GM19025 (cell line): Measurements from ENCODE around the gene GAGE13.
"Not testable (repeated sequence)": the region's sequence is repeated elsewhere in the genome, so short reads cannot be mapped to it uniquely, and the experiment has no call there.

ENCODE experiments used
- ATAC-seq: cut with Tn5 transposase; IDR thresholded peaks from one replicate; pipeline ENCODE4 v1.9.1; 2021; ENCODE audit warnings: mild to moderate bottlenecking, low read depth, moderate library complexity; ENCODE audit not compliant: unreplicated experiment

Gene GAGE13

GRCh38 chrX:49323735-49324134 is 7.6 kb upstream of the GAGE13 start:
- not testable (repeated sequence) for ATAC-seq

- not testable (repeated sequence) for ATAC-seq
Measured at GRCh38 chrX:49330421-49330820, 961 bp upstream of the GAGE13 start.

GRCh38 chrX:49331841-49332240 is 459 bp downstream of the GAGE13 start:
- not testable (repeated sequence) for ATAC-seq

- ATAC-seq = not testable (repeated sequence)
Measured at GRCh38 chrX:49341449-49341848, 10.1 kb downstream of the GAGE13 start.

- ATAC-seq = not testable (repeated sequence)
Measured at GRCh38 chrX:49344496-49345175, 13.3 kb downstream of the GAGE13 start.

- ATAC-seq = not testable (repeated sequence)
Measured at GRCh38 chrX:49345402-49345801, 14.0 kb downstream of the GAGE13 start.

- not testable (repeated sequence) for ATAC-seq
Measured at GRCh38 chrX:49346150-49346549, 14.8 kb downstream of the GAGE13 start.
